ENCODE data around the gene GRSF1. TPM values are rescaled to one million over a fixed set of nuclear protein-coding genes. Genes with fewer than 3 reads are reported as not detected.

GRSF1 gene, protein sequence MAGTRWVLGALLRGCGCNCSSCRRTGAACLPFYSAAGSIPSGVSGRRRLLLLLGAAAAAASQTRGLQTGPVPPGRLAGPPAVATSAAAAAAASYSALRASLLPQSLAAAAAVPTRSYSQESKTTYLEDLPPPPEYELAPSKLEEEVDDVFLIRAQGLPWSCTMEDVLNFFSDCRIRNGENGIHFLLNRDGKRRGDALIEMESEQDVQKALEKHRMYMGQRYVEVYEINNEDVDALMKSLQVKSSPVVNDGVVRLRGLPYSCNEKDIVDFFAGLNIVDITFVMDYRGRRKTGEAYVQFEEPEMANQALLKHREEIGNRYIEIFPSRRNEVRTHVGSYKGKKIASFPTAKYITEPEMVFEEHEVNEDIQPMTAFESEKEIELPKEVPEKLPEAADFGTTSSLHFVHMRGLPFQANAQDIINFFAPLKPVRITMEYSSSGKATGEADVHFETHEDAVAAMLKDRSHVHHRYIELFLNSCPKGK
- total RNA-seq, result 100 to 1,000 TPM in 1 of 2 experiments, 10 to 100 TPM in 1; 96.8 to 115 TPM

DNA sequence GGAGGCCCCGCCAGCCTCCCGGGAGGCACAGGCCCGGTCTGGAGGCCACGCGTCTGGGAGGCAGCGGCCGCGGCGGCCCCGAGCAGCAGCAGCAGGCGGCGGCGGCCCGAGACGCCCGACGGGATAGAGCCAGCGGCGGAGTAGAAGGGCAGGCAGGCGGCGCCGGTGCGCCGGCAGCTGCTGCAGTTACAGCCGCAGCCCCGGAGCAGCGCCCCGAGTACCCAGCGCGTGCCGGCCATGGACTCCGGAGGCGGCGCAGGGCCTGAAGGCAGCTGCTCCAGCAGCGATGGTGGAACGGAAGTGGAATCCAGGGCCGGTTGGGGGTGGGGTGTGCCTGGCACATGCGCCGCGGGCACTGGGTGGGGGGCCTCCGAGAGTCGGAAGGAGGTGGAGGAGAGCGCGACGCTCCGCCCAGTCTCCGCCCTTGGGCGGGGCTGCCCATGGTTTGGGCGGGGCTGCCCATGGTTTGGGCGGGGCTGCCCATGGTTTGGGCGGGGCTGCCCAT lies at the start of gene GRSF1:
GRSF1 (minus strand) TSS at position 302 of the 505 bp plus-strand sequence; CDS start at position 239, 63 bp downstream.
- H3K9me3 Mint-ChIP-seq (ENCODE audit: low read depth), result no peaks in the 10 kb centered on the region
- DNase-seq (peak; percentile 98), ATAC-seq (peak; percentile 87)
- H3K36me3 Mint-ChIP-seq (ENCODE audit: low read depth), result peaks cover 26% of the 10 kb centered on the region
- POLR2A ChIA-PET, result interaction anchor here (0.6 kb wide), 1 partner anchor 132 kb away, joined by 6 read pairs; no protein-coding TSS in a partner anchor
- peak within 1 kb of the TSS; percentile 95 for H3K27ac Mint-ChIP-seq
- H3K4me1 Mint-ChIP-seq, result peaks cover 53% of the 10 kb centered on the region
- H3K4me3 Mint-ChIP-seq, result peak within 1 kb of the TSS; percentile 94
- CTCF ChIA-PET, result interaction anchor here (0.6 to 1.6 kb wide), 6 partner anchors 12 to 245 kb away, joined by 3 to 6 read pairs (median 3); no protein-coding TSS in a partner anchor
- intact Hi-C loops (cut with DNase I, micrococcal nuclease), result loop anchor here (1.0 to 5.0 kb wide), 12 partner anchors 24 to 168 kb away; partner anchors contain the start of genes DCK (in 2 of the 2), MOB1B (in 2 of the 2) and UTP3 (in 2 of the 2)
- H3K27me3 Mint-ChIP-seq, result no peaks in the 10 kb centered on the region

DNA sequence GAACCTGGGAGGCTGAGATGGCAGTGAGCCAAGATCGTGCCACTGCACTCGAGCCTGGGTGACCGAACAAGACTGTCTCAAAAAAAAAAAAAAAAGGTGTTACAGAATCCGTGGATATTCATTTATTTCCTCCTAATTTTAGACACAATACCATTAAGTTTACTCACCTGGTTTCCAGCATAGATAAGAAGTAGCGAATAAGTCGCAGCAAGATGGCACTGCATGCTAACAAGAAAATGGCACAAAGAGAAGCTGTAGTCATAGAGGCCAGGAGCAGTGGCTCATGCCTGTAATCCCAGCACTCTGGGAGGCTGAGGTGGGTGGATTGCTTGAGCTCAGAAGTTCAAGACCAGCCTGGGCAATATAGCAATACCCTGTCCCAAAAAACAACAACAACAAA lies 45.5 kb upstream of the GRSF1 start:
- POLR2A ChIA-PET, result no interaction called here
- CTCF ChIA-PET, result interaction anchor here (0.6 kb wide), 1 partner anchor 436 kb away, joined by 5 read pairs; no protein-coding TSS in a partner anchor
- intact Hi-C loops (cut with DNase I, micrococcal nuclease), result no loop called here
- H3K9me3 Mint-ChIP-seq (ENCODE audit: low read depth), result no peaks in the 10 kb centered on the region
- H3K36me3 Mint-ChIP-seq (ENCODE audit: low read depth), result no peaks in the 10 kb centered on the region
- DNase-seq, result peak; percentile 16
- H3K27me3 Mint-ChIP-seq, result no peaks in the 10 kb centered on the region
- no peak overlapping the region for H3K27ac Mint-ChIP-seq
- no peak for ATAC-seq
- H3K4me1 Mint-ChIP-seq, result no peaks in the 10 kb centered on the region
- H3K4me3 Mint-ChIP-seq, result no peak overlapping the region

DNA sequence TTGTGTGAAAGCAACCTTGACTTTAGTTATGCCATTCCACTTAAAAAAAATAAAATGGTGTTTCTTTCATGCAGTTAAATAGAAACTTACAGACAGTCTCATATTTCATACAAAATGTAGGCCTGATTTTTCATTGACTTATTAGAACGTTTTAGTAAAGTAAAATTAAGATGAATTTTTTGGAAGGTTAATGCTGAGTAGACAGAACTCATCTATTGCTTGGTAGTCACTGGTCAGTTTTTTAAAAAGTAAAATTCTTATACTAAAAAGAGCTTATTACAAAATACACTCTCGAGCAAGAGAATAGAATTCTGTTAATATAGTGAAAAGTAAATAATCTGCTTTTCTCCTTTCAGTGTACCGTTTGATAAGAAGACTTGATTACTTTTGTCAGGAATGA lies 41.0 kb upstream of the GRSF1 start:
- ChIA-PET POLR2A (no interaction called here), CTCF (no interaction called here)
- Mint-ChIP-seq H3K36me3 (ENCODE audit: low read depth) (no peaks in the 10 kb centered on the region), H3K27me3 (no peaks in the 10 kb centered on the region), H3K4me3 (no peak overlapping the region), H3K9me3 (ENCODE audit: low read depth) (no peaks in the 10 kb centered on the region), H3K27ac (no peak overlapping the region), H3K4me1 (no peaks in the 10 kb centered on the region)
- intact Hi-C loops (cut with DNase I, micrococcal nuclease), result no loop called here
- DNase-seq (no peak), ATAC-seq (no peak)

- DNase-seq (no peak), ATAC-seq (no peak)
- POLR2A ChIA-PET, result no interaction called here
- CTCF ChIA-PET, result no interaction called here
- Mint-ChIP-seq H3K9me3 (ENCODE audit: low read depth) (no peaks in the 10 kb centered on the region), H3K27me3 (no peaks in the 10 kb centered on the region), H3K4me1 (no peaks in the 10 kb centered on the region), H3K36me3 (ENCODE audit: low read depth) (no peaks in the 10 kb centered on the region), H3K4me3 (no peak overlapping the region), H3K27ac (no peak overlapping the region)
- intact Hi-C loops (cut with DNase I, micrococcal nuclease), result no loop called here
These were observed 37.9 kb upstream of the GRSF1 start for GRCh38 chr4:70877556-70877955.

GRCh38 chr4:70874268-70875156 lies 34.8 kb upstream of the GRSF1 start:
- CTCF ChIA-PET, result interaction anchor here (0.6 kb wide), 1 partner anchor 75 kb away, joined by 3 read pairs; no protein-coding TSS in a partner anchor
- intact Hi-C loops (cut with DNase I, micrococcal nuclease), result no loop called here
- Mint-ChIP-seq H3K27me3 (no peaks in the 10 kb centered on the region), H3K9me3 (ENCODE audit: low read depth) (no peaks in the 10 kb centered on the region), H3K4me3 (no peak overlapping the region), H3K4me1 (no peaks in the 10 kb centered on the region), H3K27ac (no peak overlapping the region), H3K36me3 (ENCODE audit: low read depth) (no peaks in the 10 kb centered on the region)
- POLR2A ChIA-PET, result no interaction called here
- ATAC-seq (no peak), DNase-seq (no peak)

DNA sequence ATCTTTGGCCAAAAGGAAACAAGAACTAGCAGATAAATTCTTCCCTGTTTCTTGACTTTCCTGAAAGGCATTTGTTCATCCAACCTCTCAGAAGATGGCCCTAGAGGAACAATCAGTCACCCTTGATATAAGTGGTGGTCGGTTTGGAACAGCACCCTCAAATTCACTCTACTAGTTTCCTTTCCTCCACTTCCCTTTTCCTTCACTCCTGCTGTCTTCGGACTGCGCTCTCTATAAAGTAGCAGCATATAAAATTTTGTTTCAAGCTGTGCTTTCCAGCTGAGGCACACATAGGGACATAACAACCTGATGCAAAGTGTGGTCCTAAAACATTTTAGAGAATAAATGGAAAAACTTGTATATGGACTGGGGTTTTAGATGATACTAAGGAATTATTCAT lies 33.5 kb upstream of the GRSF1 start:
- CTCF ChIA-PET, result no interaction called here
- DNase-seq, result no peak
- Mint-ChIP-seq H3K27ac (no peak overlapping the region), H3K36me3 (ENCODE audit: low read depth) (no peaks in the 10 kb centered on the region), H3K4me3 (no peak overlapping the region), H3K27me3 (no peaks in the 10 kb centered on the region), H3K4me1 (no peaks in the 10 kb centered on the region), H3K9me3 (ENCODE audit: low read depth) (no peaks in the 10 kb centered on the region)
- intact Hi-C loops (cut with DNase I, micrococcal nuclease), result no loop called here
- no peak for ATAC-seq
- POLR2A ChIA-PET, result no interaction called here

DNA sequence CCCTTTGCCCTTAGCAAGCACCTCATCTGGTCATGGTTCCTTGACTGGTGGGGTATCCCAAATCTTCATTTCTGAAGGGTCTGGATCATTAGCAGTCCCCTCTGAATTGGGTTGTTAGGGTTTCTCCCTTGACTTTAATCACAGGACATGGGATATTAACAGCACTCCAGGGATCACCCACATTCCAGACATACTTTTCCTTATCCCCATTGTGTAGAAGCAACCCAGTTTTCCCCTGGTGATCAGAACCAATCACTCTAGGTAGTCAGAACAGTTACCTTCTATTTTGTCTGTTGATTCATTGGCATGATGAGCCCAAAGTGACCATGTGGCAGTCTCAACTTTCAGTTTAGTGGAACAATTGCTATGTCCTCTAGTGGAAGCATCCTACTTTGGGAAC lies 29.1 kb upstream of the GRSF1 start:
- intact Hi-C loops (cut with DNase I, micrococcal nuclease), result no loop called here
- CTCF ChIA-PET, result no interaction called here
- Mint-ChIP-seq H3K9me3 (ENCODE audit: low read depth) (no peaks in the 10 kb centered on the region), H3K27ac (no peak overlapping the region), H3K4me1 (peaks cover 1% of the 10 kb centered on the region), H3K27me3 (no peaks in the 10 kb centered on the region), H3K4me3 (no peak overlapping the region), H3K36me3 (ENCODE audit: low read depth) (no peaks in the 10 kb centered on the region)
- ATAC-seq (no peak), DNase-seq (no peak)
- POLR2A ChIA-PET, result no interaction called here

GRCh38 chr4:70863099-70863790 lies 23.6 kb upstream of the GRSF1 start:
- H3K9me3 Mint-ChIP-seq (ENCODE audit: low read depth), result no peaks in the 10 kb centered on the region
- peak overlapping the region; percentile 34 for H3K27ac Mint-ChIP-seq
- no peaks in the 10 kb centered on the region for H3K27me3 Mint-ChIP-seq
- CTCF ChIA-PET, result no interaction called here
- POLR2A ChIA-PET, result no interaction called here
- no peak overlapping the region for H3K4me3 Mint-ChIP-seq
- ATAC-seq (peak; percentile 97), DNase-seq (peak; percentile 40)
- intact Hi-C loops (cut with DNase I, micrococcal nuclease), result loop anchor here in 1 of 2 experiments (1.0 kb wide), 1 partner anchor 23 kb away; no protein-coding TSS in a partner anchor
- H3K36me3 Mint-ChIP-seq (ENCODE audit: low read depth), result no peaks in the 10 kb centered on the region
- peaks cover 13% of the 10 kb centered on the region for H3K4me1 Mint-ChIP-seq

DNA sequence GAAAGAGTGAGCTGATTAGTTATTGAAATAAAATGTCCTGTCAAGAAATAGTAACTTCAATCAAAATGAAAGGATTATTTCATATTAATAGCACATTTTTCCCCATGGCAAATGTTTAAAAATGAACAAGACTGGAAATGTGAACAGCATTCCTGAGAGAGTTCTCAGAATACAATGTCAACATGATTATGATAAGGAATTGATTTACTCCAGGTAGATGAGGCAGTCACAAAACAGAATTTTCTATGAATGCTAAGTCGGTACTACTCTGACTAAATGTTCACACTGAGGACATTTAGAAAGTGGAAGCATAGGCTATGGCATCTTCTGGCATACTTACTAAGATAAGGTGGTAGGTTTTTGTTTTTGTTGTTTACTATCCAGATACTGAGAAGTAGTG lies 19.4 kb upstream of the GRSF1 start:
- intact Hi-C loops (cut with DNase I, micrococcal nuclease), result no loop called here
- H3K27me3 Mint-ChIP-seq, result no peaks in the 10 kb centered on the region
- DNase-seq (no peak), ATAC-seq (no peak)
- ChIA-PET CTCF (interaction anchor here (0.6 kb wide), 1 partner anchor 50 kb away, joined by 4 read pairs; no protein-coding TSS in a partner anchor), POLR2A (no interaction called here)
- H3K27ac Mint-ChIP-seq, result no peak overlapping the region
- no peak overlapping the region for H3K4me3 Mint-ChIP-seq
- H3K36me3 Mint-ChIP-seq (ENCODE audit: low read depth), result no peaks in the 10 kb centered on the region
- H3K9me3 Mint-ChIP-seq (ENCODE audit: low read depth), result no peaks in the 10 kb centered on the region
- peaks cover 13% of the 10 kb centered on the region for H3K4me1 Mint-ChIP-seq

GRCh38 chr4:70858454-70858853 lies 18.8 kb upstream of the GRSF1 start:
- Mint-ChIP-seq H3K27me3 (no peaks in the 10 kb centered on the region), H3K27ac (no peak overlapping the region), H3K4me3 (no peak overlapping the region), H3K9me3 (ENCODE audit: low read depth) (no peaks in the 10 kb centered on the region), H3K4me1 (peaks cover 9% of the 10 kb centered on the region), H3K36me3 (ENCODE audit: low read depth) (no peaks in the 10 kb centered on the region)
- CTCF ChIA-PET, result no interaction called here
- intact Hi-C loops (cut with DNase I, micrococcal nuclease), result no loop called here
- POLR2A ChIA-PET, result no interaction called here
- ATAC-seq, result no peak
- no peak for DNase-seq

GRCh38 chr4:70855464-70855863 lies 15.8 kb upstream of the GRSF1 start:
- Mint-ChIP-seq H3K27ac (no peak overlapping the region), H3K9me3 (ENCODE audit: low read depth) (no peaks in the 10 kb centered on the region), H3K27me3 (no peaks in the 10 kb centered on the region), H3K4me3 (no peak overlapping the region), H3K36me3 (ENCODE audit: low read depth) (no peaks in the 10 kb centered on the region), H3K4me1 (no peaks in the 10 kb centered on the region)
- POLR2A ChIA-PET, result no interaction called here
- intact Hi-C loops (cut with DNase I, micrococcal nuclease), result no loop called here
- CTCF ChIA-PET, result no interaction called here
- ATAC-seq (no peak), DNase-seq (no peak)
